ENCODE measurements around the gene MREG. TPM values are rescaled to one million over a fixed set of nuclear protein-coding genes. Genes with fewer than 3 reads are reported as not detected.
"Not testable (repeated sequence)": the region's sequence is repeated elsewhere in the genome, so short reads cannot be mapped to it uniquely, and the experiment has no call there.

MREG gene
- total RNA-seq, 5 donors from 2014 or later (not counting 1 experiment from before 2014, with no cell fraction given) = 4.6 to 7.5 (median 6.3) TPM

DNA sequence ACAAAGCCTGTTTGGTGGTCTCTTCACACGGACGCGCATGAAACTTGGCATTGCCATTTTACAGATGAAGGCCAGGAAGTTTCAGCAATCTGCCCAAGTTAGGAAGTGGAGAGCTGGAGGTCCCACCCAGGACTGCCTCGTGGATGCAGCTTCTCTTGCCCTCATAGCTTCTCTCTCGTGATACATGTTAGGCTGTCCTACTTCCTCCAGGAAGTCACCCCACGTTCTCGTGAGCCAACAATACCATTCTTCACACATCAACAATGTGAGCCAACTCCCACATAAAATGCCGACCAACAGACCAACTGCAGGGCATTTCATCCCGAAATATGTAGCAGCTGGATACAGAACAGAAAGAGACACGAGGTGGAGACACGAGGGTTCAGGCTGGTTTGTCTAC, 85.3 kb downstream of the MREG start:
- Histone ChIP-seq H3K9me3 (no peaks in the 10 kb centered on the region), H3K4me1 (ENCODE audit: control insufficient read depth in 1 of 2, extremely low read depth in 1 of 2, insufficient read depth in 2 of 2, low read length in 2 of 2) (no peaks in the 10 kb centered on the region), H3K27me3 (replicated peaks in 1 of 2; ENCODE audit: control insufficient read depth in 2 of 2, extremely low read depth in 1 of 2, insufficient read depth in 2 of 2, low read length in 1 of 2) (no peaks in the 10 kb centered on the region), H3K27ac (ENCODE audit: low read length) (no peak overlapping the region), H3K4me3 (ENCODE audit: control insufficient read depth in 1 of 2, extremely low read depth in 1 of 2, low read length in 1 of 2) (no peak overlapping the region), H3K36me3 (ENCODE audit: control insufficient read depth in 2 of 2, extremely low read depth in 1 of 2, insufficient read depth in 1 of 2, low read length in 1 of 2) (no peaks in the 10 kb centered on the region)
- no peak overlapping the region for H3K27ac Mint-ChIP-seq
- WGBS (ENCODE audit: insufficient coverage) = 75% methylated on average over 8 of the region's 11 CpGs
- H3K4me3 Mint-ChIP-seq = no peak overlapping the region
- peaks cover 4 to 12% of the 10 kb centered on the region in 2 donors for H3K27me3 Mint-ChIP-seq
- DNase-seq = no peak
- no peak for ATAC-seq (replicated peaks in 1 of 4)
- H3K4me1 Mint-ChIP-seq = no peaks in the 10 kb centered on the region
- ChIA-PET POLR2A (no interaction called here), CTCF (no interaction called here)
- H3K36me3 Mint-ChIP-seq = no peaks in the 10 kb centered on the region
- H3K9me3 Mint-ChIP-seq = no peaks in the 10 kb centered on the region

DNA sequence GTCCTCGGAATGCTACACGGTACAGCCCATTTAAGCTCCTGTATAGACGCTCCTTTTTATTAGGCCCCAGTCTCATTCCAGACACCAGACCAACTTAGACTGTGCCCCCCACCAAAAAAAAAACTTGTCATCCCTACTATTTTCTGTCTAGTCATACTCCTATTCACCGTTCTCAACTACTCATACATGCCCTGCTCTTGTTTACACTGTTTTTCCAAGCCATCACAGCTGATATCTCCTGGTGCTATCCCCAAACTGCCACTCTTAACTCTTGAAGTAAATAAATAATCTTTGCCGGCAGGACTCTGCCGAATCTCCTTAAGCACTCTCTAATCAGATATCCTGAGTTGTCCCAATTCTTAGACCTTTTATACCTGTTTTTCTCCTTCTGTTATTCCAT, 86.4 kb downstream of the MREG start:
- H3K27ac ChIP-seq (ENCODE audit: low read length); H3K4me1 ChIP-seq (ENCODE audit: control insufficient read depth in 1 of 2, extremely low read depth in 1 of 2, insufficient read depth in 2 of 2, low read length in 2 of 2); H3K27ac Mint-ChIP-seq; H3K4me3 Mint-ChIP-seq; CTCF ChIA-PET; H3K36me3 ChIP-seq (ENCODE audit: control insufficient read depth in 2 of 2, extremely low read depth in 1 of 2, insufficient read depth in 1 of 2, low read length in 1 of 2); H3K27me3 ChIP-seq (replicated peaks in 1 of 2; ENCODE audit: control insufficient read depth in 2 of 2, extremely low read depth in 1 of 2, insufficient read depth in 2 of 2, low read length in 1 of 2); H3K4me1 Mint-ChIP-seq; POLR2A ChIA-PET; ATAC-seq (replicated peaks in 1 of 4); H3K9me3 ChIP-seq; H3K9me3 Mint-ChIP-seq; DNase-seq; H3K4me3 ChIP-seq (ENCODE audit: control insufficient read depth in 1 of 2, extremely low read depth in 1 of 2, low read length in 1 of 2); H3K36me3 Mint-ChIP-seq: not testable (repeated sequence)
- 89% methylated on average over 3 of the region's 6 CpGs for WGBS (ENCODE audit: insufficient coverage)
- H3K27me3 Mint-ChIP-seq = peaks cover 10 to 17% of the 10 kb centered on the region in 2 donors

DNA sequence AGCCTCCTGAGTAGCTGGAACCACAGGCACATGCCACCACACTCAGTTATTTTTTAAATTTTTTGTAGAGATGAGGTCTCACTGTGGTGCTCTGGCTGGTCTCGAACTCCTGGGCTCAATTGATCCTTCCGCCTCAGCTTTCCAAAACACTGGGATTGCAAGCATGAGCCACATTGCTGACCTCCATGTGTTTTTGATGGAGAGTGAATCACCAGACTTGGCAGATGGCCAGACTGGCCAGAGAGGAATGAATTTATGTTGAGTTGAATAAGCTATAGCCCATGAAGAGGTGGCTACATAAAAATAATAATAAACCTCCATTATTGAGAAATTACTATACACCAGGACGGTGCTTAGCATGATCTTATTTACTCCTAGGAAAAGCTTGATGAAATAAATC, 91.5 kb downstream of the MREG start:
- Mint-ChIP-seq H3K36me3 (no peaks in the 10 kb centered on the region), H3K27me3 (peaks cover 6 to 9% of the 10 kb centered on the region in 2 donors), H3K27ac (no peak overlapping the region), H3K9me3 (no peaks in the 10 kb centered on the region), H3K4me1 (no peaks in the 10 kb centered on the region), H3K4me3 (no peak overlapping the region)
- H3K36me3 ChIP-seq (ENCODE audit: control insufficient read depth in 2 of 2, extremely low read depth in 1 of 2, insufficient read depth in 1 of 2, low read length in 1 of 2) = no peaks in the 10 kb centered on the region
- WGBS (ENCODE audit: insufficient coverage) = 91% methylated on average over 2 of the region's 3 CpGs
- no peaks in the 10 kb centered on the region for H3K4me1 ChIP-seq (ENCODE audit: control insufficient read depth in 1 of 2, extremely low read depth in 1 of 2, insufficient read depth in 2 of 2, low read length in 2 of 2)
- H3K27ac ChIP-seq (ENCODE audit: low read length) = no peak overlapping the region
- DNase-seq (no peak), ATAC-seq (replicated peaks in 1 of 4) (no peak)
- ChIA-PET CTCF (interaction anchor here (0.6 to 0.9 kb wide), 2 partner anchors 84 to 468 kb away, joined by 3 to 5 read pairs; no protein-coding TSS in a partner anchor), POLR2A (no interaction called here)
- no peaks in the 10 kb centered on the region for H3K9me3 ChIP-seq
- H3K27me3 ChIP-seq (replicated peaks in 1 of 2; ENCODE audit: control insufficient read depth in 2 of 2, extremely low read depth in 1 of 2, insufficient read depth in 2 of 2, low read length in 1 of 2) = no peaks in the 10 kb centered on the region
- no peak overlapping the region for H3K4me3 ChIP-seq (ENCODE audit: control insufficient read depth in 1 of 2, extremely low read depth in 1 of 2, low read length in 1 of 2)

DNA sequence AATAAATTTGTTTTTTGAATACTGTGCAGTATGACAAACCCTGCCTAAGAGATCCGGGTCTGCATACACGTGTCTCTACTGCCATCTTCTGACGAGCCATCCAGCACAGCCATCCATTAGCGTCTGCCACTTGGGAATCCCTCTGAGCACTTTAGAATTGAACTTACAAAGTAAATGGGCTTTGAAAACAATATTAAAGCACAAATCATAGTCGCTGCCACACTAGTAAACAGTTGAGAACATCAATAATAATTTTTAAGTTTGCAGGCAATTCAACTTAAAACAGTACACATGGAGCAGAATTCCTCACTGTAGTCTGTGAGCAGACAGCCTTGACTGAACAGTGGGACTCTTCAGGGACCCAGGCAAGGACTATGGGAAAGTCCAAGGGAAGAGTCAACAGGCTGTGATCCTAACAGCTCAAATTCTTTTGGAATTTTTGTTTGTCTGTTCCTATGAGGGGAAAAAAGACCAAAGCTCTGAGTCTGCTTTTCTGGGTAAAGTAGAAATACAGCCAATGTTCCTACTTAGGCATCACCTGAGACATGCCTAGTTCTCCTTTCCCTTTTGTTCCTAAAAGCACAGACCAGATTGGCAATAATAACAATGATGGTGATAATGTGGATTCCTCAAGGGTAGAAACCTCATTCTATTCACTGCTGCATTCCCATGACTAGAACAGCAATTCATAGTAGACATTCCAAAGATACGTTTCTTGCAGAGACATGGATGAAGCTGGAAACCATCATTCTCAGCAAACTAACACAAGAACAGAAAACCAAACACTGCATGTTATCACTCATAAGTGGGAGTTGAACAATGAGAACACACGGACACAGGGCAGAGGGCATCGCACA, 92.9 kb downstream of the MREG start:
- H3K4me1 Mint-ChIP-seq = no peaks in the 10 kb centered on the region
- Histone ChIP-seq H3K27me3 (replicated peaks in 1 of 2; ENCODE audit: control insufficient read depth in 2 of 2, extremely low read depth in 1 of 2, insufficient read depth in 2 of 2, low read length in 1 of 2) (no peaks in the 10 kb centered on the region), H3K27ac (ENCODE audit: low read length) (no peak overlapping the region), H3K36me3 (ENCODE audit: control insufficient read depth in 2 of 2, extremely low read depth in 1 of 2, insufficient read depth in 1 of 2, low read length in 1 of 2) (no peaks in the 10 kb centered on the region), H3K4me3 (ENCODE audit: control insufficient read depth in 1 of 2, extremely low read depth in 1 of 2, low read length in 1 of 2) (no peak overlapping the region), H3K9me3 (no peaks in the 10 kb centered on the region), H3K4me1 (ENCODE audit: control insufficient read depth in 1 of 2, extremely low read depth in 1 of 2, insufficient read depth in 2 of 2, low read length in 2 of 2) (no peaks in the 10 kb centered on the region)
- CTCF ChIA-PET = interaction anchor here (0.8 to 1.3 kb wide), 7 partner anchors 11 to 479 kb away, joined by 3 to 4 read pairs (median 3); no protein-coding TSS in a partner anchor
- 0% methylated on average over 4 of the region's 8 CpGs for WGBS (ENCODE audit: insufficient coverage)
- H3K36me3 Mint-ChIP-seq = no peaks in the 10 kb centered on the region
- no peaks in the 10 kb centered on the region for H3K9me3 Mint-ChIP-seq
- H3K4me3 Mint-ChIP-seq = no peak overlapping the region
- POLR2A ChIA-PET = interaction anchor here in 1 of 2 donors (0.7 kb wide), 1 partner anchor 1068 kb away, joined by 3 read pairs; no protein-coding TSS in a partner anchor
- H3K27ac Mint-ChIP-seq = no peak overlapping the region
- H3K27me3 Mint-ChIP-seq = peaks cover 6 to 10% of the 10 kb centered on the region in 2 donors
- ATAC-seq (replicated peaks in 1 of 4) = peak; percentile 48 to 73 (median 70)
- peak in 34 of 35 experiments; percentile 3 to 75 (median 40) for DNase-seq

DNA sequence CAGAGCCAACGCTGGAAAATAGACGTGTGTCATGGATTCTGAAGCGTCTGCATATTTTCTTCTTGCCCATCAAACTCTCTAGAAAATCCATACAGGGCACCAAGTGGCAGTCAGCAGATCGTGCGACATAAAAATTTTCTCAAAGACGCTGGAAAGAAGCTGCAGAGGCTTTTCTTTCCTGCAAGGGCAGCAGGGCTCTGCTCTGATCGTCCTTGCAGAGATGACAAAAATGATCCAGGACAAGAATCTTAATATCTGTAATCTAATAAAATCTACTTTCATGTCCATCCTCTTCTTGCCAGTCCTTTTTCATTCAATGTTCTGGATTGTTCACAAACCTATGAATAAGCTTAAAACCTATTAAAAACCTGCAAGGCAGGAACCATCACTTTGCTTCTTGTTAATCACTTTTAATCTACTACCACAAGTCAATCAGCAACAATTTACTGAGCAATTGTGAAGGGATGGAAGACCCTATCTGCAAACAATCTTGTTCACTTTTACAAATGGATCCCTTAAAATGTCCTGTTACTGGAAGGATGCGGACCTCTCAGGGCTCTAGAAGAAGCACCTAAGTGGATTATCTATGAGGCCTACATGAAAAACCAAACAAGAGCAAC, 93.6 kb downstream of the MREG start:
- no peaks in the 10 kb centered on the region for H3K27me3 ChIP-seq (replicated peaks in 1 of 2; ENCODE audit: control insufficient read depth in 2 of 2, extremely low read depth in 1 of 2, insufficient read depth in 2 of 2, low read length in 1 of 2)
- H3K27me3 Mint-ChIP-seq = peaks cover 6 to 11% of the 10 kb centered on the region in 2 donors
- H3K9me3 ChIP-seq = no peaks in the 10 kb centered on the region
- no peak overlapping the region for H3K27ac Mint-ChIP-seq
- 83% methylated on average over 7 of the region's 8 CpGs for WGBS (ENCODE audit: insufficient coverage)
- no peak overlapping the region for H3K4me3 ChIP-seq (ENCODE audit: control insufficient read depth in 1 of 2, extremely low read depth in 1 of 2, low read length in 1 of 2)
- no peaks in the 10 kb centered on the region for H3K4me1 Mint-ChIP-seq
- no peaks in the 10 kb centered on the region for H3K4me1 ChIP-seq (ENCODE audit: control insufficient read depth in 1 of 2, extremely low read depth in 1 of 2, insufficient read depth in 2 of 2, low read length in 2 of 2)
- CTCF ChIA-PET = interaction anchor here (0.8 to 1.3 kb wide), 6 partner anchors 85 to 479 kb away, joined by 3 to 4 read pairs (median 4); no protein-coding TSS in a partner anchor
- H3K36me3 Mint-ChIP-seq = no peaks in the 10 kb centered on the region
- DNase-seq (no peak), ATAC-seq (replicated peaks in 1 of 4) (no peak)
- no peak overlapping the region for H3K27ac ChIP-seq (ENCODE audit: low read length)
- H3K36me3 ChIP-seq (ENCODE audit: control insufficient read depth in 2 of 2, extremely low read depth in 1 of 2, insufficient read depth in 1 of 2, low read length in 1 of 2) = no peaks in the 10 kb centered on the region
- H3K4me3 Mint-ChIP-seq = no peak overlapping the region
- POLR2A ChIA-PET = interaction anchor here in 1 of 2 donors (0.6 kb wide), 1 partner anchor 243 kb away, joined by 3 read pairs; no protein-coding TSS in a partner anchor
- no peaks in the 10 kb centered on the region for H3K9me3 Mint-ChIP-seq

DNA sequence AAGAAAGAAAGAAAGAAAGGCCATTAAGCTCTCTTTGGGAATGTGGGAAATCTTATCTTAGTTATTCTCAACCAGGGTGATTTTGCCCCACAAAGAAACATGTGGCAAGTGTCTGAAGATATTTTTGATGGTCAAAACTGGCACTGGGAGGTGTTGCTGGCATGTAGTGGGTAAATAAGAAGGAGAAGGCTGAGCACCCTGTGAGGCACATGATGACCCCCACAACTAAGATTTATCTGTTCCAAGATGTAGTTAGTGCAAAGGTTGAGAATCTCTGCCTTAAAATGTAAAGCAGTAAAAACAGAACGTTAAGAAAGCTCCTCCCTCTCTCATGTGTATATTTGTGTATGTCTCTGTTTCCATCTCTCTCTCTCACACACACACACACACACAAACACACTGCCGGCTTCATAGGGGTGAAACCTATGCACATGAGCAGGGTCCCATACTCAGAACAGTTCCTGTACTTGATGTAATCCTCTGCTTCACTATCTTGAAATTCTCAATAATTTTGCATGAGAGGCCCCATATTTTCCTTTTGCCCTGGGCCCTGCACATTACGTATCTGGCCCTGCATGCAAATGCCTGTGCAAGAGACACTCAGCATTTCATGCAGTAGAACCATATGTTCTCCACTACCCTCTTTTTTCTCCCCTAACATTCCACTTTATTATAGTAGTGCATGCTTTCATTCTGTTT, 94.3 kb downstream of the MREG start:
- Histone ChIP-seq H3K9me3 (no peaks in the 10 kb centered on the region), H3K27ac (ENCODE audit: low read length) (no peak overlapping the region), H3K4me3 (ENCODE audit: control insufficient read depth in 1 of 2, extremely low read depth in 1 of 2, low read length in 1 of 2) (no peak overlapping the region), H3K27me3 (replicated peaks in 1 of 2; ENCODE audit: control insufficient read depth in 2 of 2, extremely low read depth in 1 of 2, insufficient read depth in 2 of 2, low read length in 1 of 2) (no peaks in the 10 kb centered on the region), H3K4me1 (ENCODE audit: control insufficient read depth in 1 of 2, extremely low read depth in 1 of 2, insufficient read depth in 2 of 2, low read length in 2 of 2) (no peaks in the 10 kb centered on the region), H3K36me3 (ENCODE audit: control insufficient read depth in 2 of 2, extremely low read depth in 1 of 2, insufficient read depth in 1 of 2, low read length in 1 of 2) (no peaks in the 10 kb centered on the region)
- POLR2A ChIA-PET = interaction anchor here in 1 of 2 donors (0.6 kb wide), 1 partner anchor 242 kb away, joined by 3 read pairs; no protein-coding TSS in a partner anchor
- Mint-ChIP-seq H3K36me3 (no peaks in the 10 kb centered on the region), H3K27ac (no peak overlapping the region), H3K27me3 (peaks cover 6 to 14% of the 10 kb centered on the region in 2 donors), H3K4me3 (no peak overlapping the region), H3K4me1 (no peaks in the 10 kb centered on the region), H3K9me3 (no peaks in the 10 kb centered on the region)
- WGBS (ENCODE audit: insufficient coverage) = 67% methylated on average over 1 of the region's 3 CpGs
- ATAC-seq (replicated peaks in 1 of 4) (no peak), DNase-seq (no peak)
- CTCF ChIA-PET = interaction anchor here (0.8 to 1.3 kb wide), 4 partner anchors 86 to 478 kb away, joined by 3 to 4 read pairs (median 4); no protein-coding TSS in a partner anchor

Measured in T-cell (primary cell).